Mucosa of descending colon (tissue), 3 donors: ENCODE data around the gene BPGM. TPM values are rescaled to one million over a fixed set of nuclear protein-coding genes. Genes with fewer than 3 reads are reported as not detected.

Experiments used
- ATAC-seq: fragments of 200-7000 bp; cut with Tn5 transposase; one replicate; pipeline ENCODE4 v1.9.1; 2020; ENCODE audit warnings: mild to moderate bottlenecking, moderate library complexity
- DNase-seq, 3 donors: peaks; one replicate each; pipeline ENCODE4 v3.0.0-alpha.2; 2020
- H3K36me3 ChIP-seq: fragments of 200-600 bp; one replicate; pipeline ENCODE4 v1.8.0; 2021; ENCODE audit warnings: low read depth, mild to moderate bottlenecking
- H3K4me1 ChIP-seq: fragments of 200-600 bp; one replicate; pipeline ENCODE4 v1.8.0; 2021; ENCODE audit warnings: low read depth, mild to moderate bottlenecking
- H3K4me3 ChIP-seq: fragments of 200-600 bp; one replicate; pipeline ENCODE4 v1.8.0; 2021; ENCODE audit warnings: mild to moderate bottlenecking
- H3K9me3 ChIP-seq: fragments of 200-600 bp; one replicate; pipeline ENCODE4 v1.8.0; 2021; ENCODE audit warnings: mild to moderate bottlenecking
- CTCF ChIP-seq: fragments of 200-600 bp; IDR thresholded peaks from one replicate; pipeline ENCODE4 v1.8.0; 2022; ENCODE audit warnings: antibody characterized with exemption, mild to moderate bottlenecking
- intact Hi-C, 2 donors: fragments of 100-400 bp; cut with DNase I in 1 of 2; cut with micrococcal nuclease in 1 of 2; formaldehyde crosslinking; loops; one replicate each; pipeline versions ENCODE4 v1.11.0 to v1.11.1; 2022; cut with DNase I, micrococcal nuclease
- total RNA-seq, 3 donors: library from RNA; stranded (reverse); fragmentation: NEBNext Ultra II Directional in 2 of 3; extraction: Animal tissue kit (Norgen Biotek cat#: 25700) in 2 of 3; gene quantifications; one replicate each; pipeline versions ENCODE4 v1.2.1 to v1.2.4, GENCODE V29; 2021 to 2023
- donor health status: DM: no; HTN: no; CAD: no; lungs with moderate emphysema.
- donor health status: DM: no; HTN: no; CAD: no.
- donor health status: DM: no; HTN: yes; CAD: no.

BPGM gene
- total RNA-seq, 3 donors from 2014 or later: 9.4 to 17.3 (median 9.4) TPM

DNA sequence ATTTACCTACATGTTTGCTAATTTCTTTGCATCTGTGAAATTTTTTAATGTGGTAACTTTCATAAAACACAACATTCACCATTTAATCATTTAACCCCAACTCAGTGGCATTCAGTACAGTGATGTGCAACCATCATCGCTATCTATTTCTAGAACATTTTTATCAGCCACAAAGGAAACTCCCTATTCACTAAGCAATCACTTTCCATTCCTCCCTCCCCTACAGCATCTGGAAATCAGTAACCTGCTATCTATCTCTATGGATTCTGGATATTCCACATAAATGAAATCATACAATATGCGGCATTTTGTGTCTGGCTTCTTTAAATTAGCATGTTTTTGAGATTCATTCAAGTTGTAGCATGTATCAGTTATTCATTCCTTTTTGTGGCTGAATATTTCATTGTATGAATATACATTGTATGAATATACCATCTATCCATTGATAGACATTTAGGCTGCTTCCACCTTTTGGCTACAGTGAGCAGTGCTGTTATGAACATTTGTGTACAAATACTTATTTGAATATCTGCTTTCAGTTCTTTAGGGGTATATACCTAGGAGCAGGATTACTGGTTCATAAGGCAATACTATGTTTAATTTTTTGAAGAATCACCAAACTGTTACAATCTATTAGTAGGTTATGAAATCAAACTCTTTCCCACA lies 19.4 kb upstream of the BPGM start:
- no peak for TF ChIP-seq CTCF
- Histone ChIP-seq H3K36me3 (no peaks in the 10 kb centered on the region), H3K4me1 (no peaks in the 10 kb centered on the region), H3K9me3 (no peaks in the 10 kb centered on the region), H3K4me3 (no peak overlapping the region)
- no peak for DNase-seq
- intact Hi-C loops: no loop called here
- no peak for ATAC-seq

- Histone ChIP-seq H3K9me3 (no peaks in the 10 kb centered on the region), H3K4me1 (no peaks in the 10 kb centered on the region), H3K36me3 (no peaks in the 10 kb centered on the region), H3K4me3 (no peak overlapping the region)
- DNase-seq (no peak), ATAC-seq (no peak)
- intact Hi-C loops: no loop called here
- no peak for TF ChIP-seq CTCF
Observed at GRCh38 chr7:134627775-134628153, 18.9 kb upstream of the BPGM start.

DNA sequence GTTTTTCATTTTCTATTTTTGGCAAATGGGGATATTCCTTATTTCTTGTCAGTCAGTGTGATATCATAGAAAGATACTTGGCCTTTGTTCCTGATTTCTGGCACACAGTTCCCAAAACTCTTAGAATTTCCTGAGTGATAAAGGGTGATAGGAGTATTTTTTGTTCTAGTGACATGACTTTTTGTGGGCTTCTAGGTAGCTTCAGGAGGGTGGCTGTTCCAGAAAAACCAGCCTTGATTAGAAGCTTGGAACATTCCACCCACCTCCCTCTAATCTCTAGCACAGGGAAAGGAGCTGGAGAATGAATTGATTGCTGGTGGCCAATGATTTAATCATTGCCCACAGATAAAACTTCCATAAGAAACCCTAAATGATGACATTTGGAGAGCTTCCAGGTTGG lies 17.2 kb upstream of the BPGM start:
- Histone ChIP-seq H3K36me3 (no peaks in the 10 kb centered on the region), H3K9me3 (no peaks in the 10 kb centered on the region), H3K4me1 (no peaks in the 10 kb centered on the region), H3K4me3 (no peak overlapping the region)
- ATAC-seq: no peak
- no peak for TF ChIP-seq CTCF
- intact Hi-C loops: no loop called here
- DNase-seq: no peak

DNA sequence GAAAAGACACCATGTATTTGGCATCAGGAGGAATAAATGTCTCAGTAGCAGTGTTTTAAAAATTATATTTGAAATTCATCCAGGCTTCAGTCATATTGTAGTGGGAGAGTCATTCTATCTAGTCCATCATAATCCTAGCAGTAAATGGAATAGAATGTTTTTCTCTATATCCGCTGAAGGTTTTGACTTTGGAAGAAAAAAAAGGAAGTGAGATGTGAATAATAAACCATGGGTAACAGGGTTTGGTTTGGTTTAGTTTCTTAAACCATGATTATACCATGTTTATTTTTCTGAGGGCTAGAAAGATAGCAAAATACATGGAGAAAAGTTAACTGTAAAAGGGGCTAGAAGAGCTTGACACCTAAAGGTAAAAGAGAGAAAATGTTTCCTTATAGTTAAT lies 16.4 kb upstream of the BPGM start:
- intact Hi-C loops: no loop called here
- no peak for TF ChIP-seq CTCF
- no peak for ATAC-seq

GRCh38 chr7:134630893-134631292 lies 15.8 kb upstream of the BPGM start:
- intact Hi-C loops: no loop called here
- H3K36me3 ChIP-seq: no peaks in the 10 kb centered on the region
- DNase-seq: no peak
- no peak for TF ChIP-seq CTCF
- no peaks in the 10 kb centered on the region for H3K9me3 ChIP-seq
- no peaks in the 10 kb centered on the region for H3K4me1 ChIP-seq
- no peak overlapping the region for H3K4me3 ChIP-seq
- ATAC-seq: no peak

More for the DNA sequence above, 16.4 kb upstream of the BPGM start:
- Histone ChIP-seq H3K9me3 (no peaks in the 10 kb centered on the region), H3K4me3 (no peak overlapping the region), H3K4me1 (no peaks in the 10 kb centered on the region), H3K36me3 (no peaks in the 10 kb centered on the region)
- DNase-seq: no peak

DNA sequence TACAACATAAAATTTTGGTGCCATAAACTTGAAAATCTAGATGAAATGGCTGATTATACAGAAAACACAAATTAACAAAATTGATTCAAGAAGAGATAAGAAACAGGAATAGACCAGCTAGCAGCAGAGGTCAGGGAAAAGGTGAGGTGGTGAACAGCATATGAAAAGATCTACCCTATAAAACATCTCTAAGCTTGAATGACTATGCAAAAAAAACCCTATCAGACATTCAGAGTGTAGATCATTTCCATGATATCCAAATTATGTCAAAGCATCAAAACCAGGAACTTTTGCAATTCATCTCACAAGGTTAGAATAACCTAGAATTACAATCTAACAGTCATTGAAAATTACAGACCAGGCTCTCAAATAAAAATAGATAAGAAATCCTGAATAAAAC lies 14.6 kb upstream of the BPGM start:
- no peak for ATAC-seq
- H3K4me1 ChIP-seq: no peaks in the 10 kb centered on the region

More for the DNA sequence above, 14.6 kb upstream of the BPGM start:
- H3K9me3 ChIP-seq: no peaks in the 10 kb centered on the region
- no peaks in the 10 kb centered on the region for H3K36me3 ChIP-seq
- intact Hi-C loops: no loop called here
- no peak for DNase-seq
- no peak for TF ChIP-seq CTCF
- H3K4me3 ChIP-seq: no peak overlapping the region
